ENCODE data around the gene SIRPA.

Gene SIRPA

GRCh38 chr20:1933465-1933870 lies 38.3 kb downstream of the SIRPA start:
- DNase-seq (ENCODE audit: low read depth), result no peak

- no peak for DNase-seq (ENCODE audit: low read depth)
Measured at GRCh38 chr20:1934156-1934555, 38.9 kb downstream of the SIRPA start.

- DNase-seq (ENCODE audit: low read depth), result no peak
Measured at GRCh38 chr20:1934721-1935573, 39.7 kb downstream of the SIRPA start.

- no peak for DNase-seq (ENCODE audit: low read depth)
Measured at GRCh38 chr20:1935696-1936366, 40.6 kb downstream of the SIRPA start.

- DNase-seq (ENCODE audit: low read depth), result no peak
Measured at GRCh38 chr20:1937316-1937976, 42.2 kb downstream of the SIRPA start.

- no peak for DNase-seq (ENCODE audit: low read depth)
Measured at GRCh38 chr20:1938464-1939269, 43.5 kb downstream of the SIRPA start.

GRCh38 chr20:1939270-1939595 lies 44.0 kb downstream of the SIRPA start:
- no peak for DNase-seq (ENCODE audit: low read depth)

- DNase-seq (ENCODE audit: low read depth), result no peak
Measured at GRCh38 chr20:1940581-1940980, 45.4 kb downstream of the SIRPA start.

GRCh38 chr20:1941226-1941625 lies 46.0 kb downstream of the SIRPA start:
- no peak for DNase-seq (ENCODE audit: low read depth)

GRCh38 chr20:1942061-1942460 lies 46.9 kb downstream of the SIRPA start:
- no peak for DNase-seq (ENCODE audit: low read depth)

- DNase-seq (ENCODE audit: low read depth), result no peak
Measured at GRCh38 chr20:1942486-1943274, 47.5 kb downstream of the SIRPA start.

GRCh38 chr20:1943275-1944002 lies 48.2 kb downstream of the SIRPA start:
- DNase-seq (ENCODE audit: low read depth), result no peak

GRCh38 chr20:1944345-1945091 lies 49.3 kb downstream of the SIRPA start:
- no peak for DNase-seq (ENCODE audit: low read depth)

- no peak for DNase-seq (ENCODE audit: low read depth)
Measured at GRCh38 chr20:1945134-1945618, 50.0 kb downstream of the SIRPA start.

- DNase-seq (ENCODE audit: low read depth), result no peak
Measured at GRCh38 chr20:1945660-1946059, 50.5 kb downstream of the SIRPA start.

- no peak for DNase-seq (ENCODE audit: low read depth)
Measured at GRCh38 chr20:1946442-1946761, 51.2 kb downstream of the SIRPA start.

GRCh38 chr20:1946762-1947534 lies 51.7 kb downstream of the SIRPA start:
- DNase-seq (ENCODE audit: low read depth), result no peak

- DNase-seq (ENCODE audit: low read depth), result no peak
Measured at GRCh38 chr20:1947535-1947846, 52.3 kb downstream of the SIRPA start.

GRCh38 chr20:1949347-1950100 lies 54.3 kb downstream of the SIRPA start:
- DNase-seq (ENCODE audit: low read depth), result no peak
